GM23338 (cell line): ENCODE results near the gene CPNE5. TPM values are rescaled to one million over a fixed set of nuclear protein-coding genes. Genes with fewer than 3 reads are reported as not detected.

Experiments used
- ATAC-seq: fragments of 200-7000 bp; cut with Tn5 transposase; 3 replicates; pipeline ENCODE4 v1.9.1; 2020
- DNase-seq: peaks from one replicate; pipeline ENCODE4 v3.0.0-alpha.2; 2015; ENCODE audit warnings: low spot score
- H2AFZ ChIP-seq: fragments of 200-600 bp; sonication (generic); 2 replicates; pipeline ENCODE4 v1.8.0; 2016; ENCODE audit warnings: antibody characterized with exemption, mild to moderate bottlenecking, moderate library complexity
- H3F3A ChIP-seq: fragments of 200-600 bp; sonication (generic); replicated peaks from 2 replicates; pipeline ENCODE4 v1.8.0; 2017; ENCODE audit warnings: antibody characterized with exemption, mixed run types, low read depth
- H3K27ac ChIP-seq: fragments of 200-600 bp; sonication (generic); 2 replicates; pipeline ENCODE4 v1.6.1; 2016; ENCODE audit warnings: low read depth
- H3K27me3 ChIP-seq: fragments of 200-600 bp; sonication (generic); 2 replicates; pipeline ENCODE4 v1.8.0; 2016; ENCODE audit warnings: mild to moderate bottlenecking, mixed run types, moderate library complexity; ENCODE audit not compliant: insufficient read depth
- H3K36me3 ChIP-seq: fragments of 200-600 bp; sonication (generic); 2 replicates; pipeline ENCODE4 v1.8.0; 2016; ENCODE audit warnings: mild to moderate bottlenecking; ENCODE audit not compliant: insufficient read depth
- H3K4me1 ChIP-seq: fragments of 200-600 bp; sonication (generic); 2 replicates; pipeline ENCODE4 v1.8.0; 2016; ENCODE audit warnings: mild to moderate bottlenecking, moderate library complexity; ENCODE audit not compliant: insufficient read depth
- H3K4me2 ChIP-seq: fragments of 200-600 bp; sonication (generic); 2 replicates; pipeline ENCODE4 v1.7.1; 2017; ENCODE audit warnings: mixed run types
- H3K4me3 ChIP-seq: fragments of 200-600 bp; sonication (generic); 2 replicates; pipeline ENCODE4 v1.6.1; 2016; ENCODE audit warnings: mixed run types
- H3K79me2 ChIP-seq: fragments of 200-600 bp; sonication (generic); replicated peaks from 2 replicates; pipeline ENCODE4 v1.8.0; 2017; ENCODE audit warnings: mild to moderate bottlenecking; ENCODE audit not compliant: insufficient read depth
- H3K9me2 ChIP-seq: fragments of 200-600 bp; sonication (generic); 2 replicates; pipeline ENCODE4 v1.8.0; 2017; ENCODE audit not compliant: insufficient read depth
- H4K20me1 ChIP-seq: fragments of 200-600 bp; sonication (generic); replicated peaks from 2 replicates; pipeline ENCODE4 v1.8.0; 2017; ENCODE audit warnings: mild to moderate bottlenecking; ENCODE audit not compliant: insufficient read depth
- H3K27ac Mint-ChIP-seq: 2 replicates; pipeline ENCODE4 v1.8.0; 2020; ENCODE audit warnings: inconsistent platforms, mild to moderate bottlenecking, moderate library complexity, mixed read lengths
- H3K27me3 Mint-ChIP-seq: 3 replicates; pipeline ENCODE4 v1.8.0; 2022; ENCODE audit warnings: low read depth, mild to moderate bottlenecking, moderate library complexity, mixed read lengths, inconsistent platforms; ENCODE audit not compliant: insufficient read depth, poor library complexity
- H3K36me3 Mint-ChIP-seq: 3 replicates; pipeline ENCODE4 v1.8.0; 2021; ENCODE audit warnings: low read depth, mild to moderate bottlenecking, inconsistent platforms, moderate library complexity, mixed read lengths
- H3K4me1 Mint-ChIP-seq: 3 replicates; pipeline ENCODE4 v1.8.0; 2020; ENCODE audit warnings: mild to moderate bottlenecking, inconsistent platforms, mixed read lengths
- H3K4me3 Mint-ChIP-seq: 3 replicates; pipeline ENCODE4 v1.8.0; 2021; ENCODE audit warnings: moderate library complexity, mild to moderate bottlenecking, inconsistent platforms, mixed read lengths
- H3K9me3 Mint-ChIP-seq: 3 replicates; pipeline ENCODE4 v1.8.0; 2020; ENCODE audit warnings: moderate library complexity, mild to moderate bottlenecking, inconsistent platforms, mixed read lengths
- CREB1 ChIP-seq: fragments of 250-450 bp; sonication (Bioruptor Pico); IDR thresholded peaks from 2 replicates; pipeline ENCODE4 v1.5.0; 2020; ENCODE audit warnings: low read depth, mild to moderate bottlenecking, moderate library complexity
- EZH2 ChIP-seq: fragments of 200-600 bp; sonication (generic); IDR thresholded peaks from one replicate; pipeline ENCODE4 v1.8.0; 2017; ENCODE audit warnings: antibody characterized with exemption, mild to moderate bottlenecking, low read depth; ENCODE audit not compliant: unreplicated experiment
- EZH2phosphoT487 ChIP-seq: fragments of 200-600 bp; sonication (generic); IDR thresholded peaks from one replicate; pipeline ENCODE4 v1.8.1; 2018; ENCODE audit warnings: antibody characterized with exemption; ENCODE audit not compliant: unreplicated experiment
- JUNB ChIP-seq: IDR thresholded peaks from one replicate; pipeline ENCODE4 v1.6.1; 2016; ENCODE audit warnings: antibody characterized with exemption; ENCODE audit not compliant: unreplicated experiment
- NANOG ChIP-seq: IDR thresholded peaks from 2 replicates; pipeline ENCODE4 v1.6.1; 2016; ENCODE audit warnings: antibody characterized with exemption, borderline replicate concordance
- POLR2AphosphoS5 ChIP-seq: IDR thresholded peaks from 2 replicates; pipeline ENCODE4 v1.6.1; 2016; ENCODE audit warnings: antibody characterized with exemption, low read depth
- STAT1 ChIP-seq: IDR thresholded peaks from one replicate; pipeline ENCODE4 v1.6.1; 2016; ENCODE audit warnings: antibody characterized with exemption; ENCODE audit not compliant: unreplicated experiment
- ZNF114 ChIP-seq: fragments of 250-450 bp; sonication (Bioruptor Pico); IDR thresholded peaks from 2 replicates; pipeline ENCODE4 v1.5.0; 2020; ENCODE audit warnings: mild to moderate bottlenecking, moderate library complexity
- ZNF331 ChIP-seq: fragments of 250-450 bp; sonication (Bioruptor Pico); IDR thresholded peaks from 2 replicates; pipeline ENCODE4 v1.5.0; 2020; ENCODE audit warnings: low read depth, mild to moderate bottlenecking, moderate library complexity
- polyA plus RNA-seq: library from polyadenylated mRNA; unstranded; fragments of >200 nt; fragmentation: Nextera tagmentation; extraction: Ambion mirVana; gene quantifications from 2 replicates; pipeline ENCODE4 v1.2.1, GENCODE V29; 2016
- total RNA-seq: library from RNA; depleted of rRNA; stranded (reverse); fragments of >200 nt; shearing (Covaris generic); gene quantifications from 2 replicates; pipeline ENCODE4 v1.2.3, GENCODE V29; 2014
- TF ChIP-seq, protein P1 (sequence below): IDR thresholded peaks from one replicate; pipeline ENCODE4 v1.6.1; 2018; ENCODE audit warnings: antibody characterized with exemption; ENCODE audit not compliant: unreplicated experiment
- TF ChIP-seq, protein P2 (sequence below): IDR thresholded peaks from 2 replicates; pipeline ENCODE4 v1.6.1; 2016; ENCODE audit warnings: antibody characterized with exemption

CPNE5 gene
- total and polyA plus RNA-seq, 2 experiments from 2014 or later: 0.14 to 0.42 TPM

DNA sequence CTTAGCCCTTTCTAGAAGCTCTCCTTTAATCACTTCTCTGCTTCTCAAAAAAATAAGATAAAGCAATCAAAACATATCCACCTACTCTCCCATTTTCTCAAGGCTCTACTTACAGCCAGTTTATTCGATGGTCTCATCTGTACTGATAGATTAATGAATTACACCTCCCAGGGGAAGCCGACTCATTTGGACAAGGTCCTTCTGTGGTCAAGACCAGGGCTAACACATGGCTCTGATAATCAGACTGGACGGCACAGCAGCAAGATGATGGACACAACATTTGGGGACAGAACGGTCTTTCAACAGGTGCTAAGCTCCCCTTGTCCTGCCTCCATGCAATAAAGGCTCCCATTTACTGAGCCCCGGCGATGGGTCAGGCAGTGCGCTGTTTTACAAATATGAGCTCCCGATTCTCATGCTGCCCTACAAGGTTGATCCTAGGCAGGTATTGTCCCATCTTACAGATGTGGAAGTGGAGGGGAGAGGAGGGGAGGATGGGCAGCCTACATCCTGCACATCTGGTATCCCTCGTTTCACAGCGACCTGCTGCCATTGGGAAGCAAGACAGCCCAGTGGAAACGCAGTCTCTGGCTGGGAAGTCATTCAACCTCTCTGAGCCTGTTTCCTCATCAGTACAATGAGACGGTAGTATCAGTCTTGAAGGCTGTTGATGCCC is 15.7 kb downstream of the CPNE5 start (continued):
- TF ChIP-seq NANOG (no peak), ZNF114 (CRISPR knock-in tag) (no peak), ZNF331 (CRISPR knock-in tag) (no peak), CREB1 (CRISPR knock-in tag) (no peak), STAT1 (no peak), EZH2phosphoT487 (no peak), EZH2 (no peak)
- TF ChIP-seq, protein P1, sequence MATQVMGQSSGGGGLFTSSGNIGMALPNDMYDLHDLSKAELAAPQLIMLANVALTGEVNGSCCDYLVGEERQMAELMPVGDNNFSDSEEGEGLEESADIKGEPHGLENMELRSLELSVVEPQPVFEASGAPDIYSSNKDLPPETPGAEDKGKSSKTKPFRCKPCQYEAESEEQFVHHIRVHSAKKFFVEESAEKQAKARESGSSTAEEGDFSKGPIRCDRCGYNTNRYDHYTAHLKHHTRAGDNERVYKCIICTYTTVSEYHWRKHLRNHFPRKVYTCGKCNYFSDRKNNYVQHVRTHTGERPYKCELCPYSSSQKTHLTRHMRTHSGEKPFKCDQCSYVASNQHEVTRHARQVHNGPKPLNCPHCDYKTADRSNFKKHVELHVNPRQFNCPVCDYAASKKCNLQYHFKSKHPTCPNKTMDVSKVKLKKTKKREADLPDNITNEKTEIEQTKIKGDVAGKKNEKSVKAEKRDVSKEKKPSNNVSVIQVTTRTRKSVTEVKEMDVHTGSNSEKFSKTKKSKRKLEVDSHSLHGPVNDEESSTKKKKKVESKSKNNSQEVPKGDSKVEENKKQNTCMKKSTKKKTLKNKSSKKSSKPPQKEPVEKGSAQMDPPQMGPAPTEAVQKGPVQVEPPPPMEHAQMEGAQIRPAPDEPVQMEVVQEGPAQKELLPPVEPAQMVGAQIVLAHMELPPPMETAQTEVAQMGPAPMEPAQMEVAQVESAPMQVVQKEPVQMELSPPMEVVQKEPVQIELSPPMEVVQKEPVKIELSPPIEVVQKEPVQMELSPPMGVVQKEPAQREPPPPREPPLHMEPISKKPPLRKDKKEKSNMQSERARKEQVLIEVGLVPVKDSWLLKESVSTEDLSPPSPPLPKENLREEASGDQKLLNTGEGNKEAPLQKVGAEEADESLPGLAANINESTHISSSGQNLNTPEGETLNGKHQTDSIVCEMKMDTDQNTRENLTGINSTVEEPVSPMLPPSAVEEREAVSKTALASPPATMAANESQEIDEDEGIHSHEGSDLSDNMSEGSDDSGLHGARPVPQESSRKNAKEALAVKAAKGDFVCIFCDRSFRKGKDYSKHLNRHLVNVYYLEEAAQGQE: no peak
- TF ChIP-seq, protein P2, sequence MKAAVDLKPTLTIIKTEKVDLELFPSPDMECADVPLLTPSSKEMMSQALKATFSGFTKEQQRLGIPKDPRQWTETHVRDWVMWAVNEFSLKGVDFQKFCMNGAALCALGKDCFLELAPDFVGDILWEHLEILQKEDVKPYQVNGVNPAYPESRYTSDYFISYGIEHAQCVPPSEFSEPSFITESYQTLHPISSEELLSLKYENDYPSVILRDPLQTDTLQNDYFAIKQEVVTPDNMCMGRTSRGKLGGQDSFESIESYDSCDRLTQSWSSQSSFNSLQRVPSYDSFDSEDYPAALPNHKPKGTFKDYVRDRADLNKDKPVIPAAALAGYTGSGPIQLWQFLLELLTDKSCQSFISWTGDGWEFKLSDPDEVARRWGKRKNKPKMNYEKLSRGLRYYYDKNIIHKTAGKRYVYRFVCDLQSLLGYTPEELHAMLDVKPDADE: no peak

DNA sequence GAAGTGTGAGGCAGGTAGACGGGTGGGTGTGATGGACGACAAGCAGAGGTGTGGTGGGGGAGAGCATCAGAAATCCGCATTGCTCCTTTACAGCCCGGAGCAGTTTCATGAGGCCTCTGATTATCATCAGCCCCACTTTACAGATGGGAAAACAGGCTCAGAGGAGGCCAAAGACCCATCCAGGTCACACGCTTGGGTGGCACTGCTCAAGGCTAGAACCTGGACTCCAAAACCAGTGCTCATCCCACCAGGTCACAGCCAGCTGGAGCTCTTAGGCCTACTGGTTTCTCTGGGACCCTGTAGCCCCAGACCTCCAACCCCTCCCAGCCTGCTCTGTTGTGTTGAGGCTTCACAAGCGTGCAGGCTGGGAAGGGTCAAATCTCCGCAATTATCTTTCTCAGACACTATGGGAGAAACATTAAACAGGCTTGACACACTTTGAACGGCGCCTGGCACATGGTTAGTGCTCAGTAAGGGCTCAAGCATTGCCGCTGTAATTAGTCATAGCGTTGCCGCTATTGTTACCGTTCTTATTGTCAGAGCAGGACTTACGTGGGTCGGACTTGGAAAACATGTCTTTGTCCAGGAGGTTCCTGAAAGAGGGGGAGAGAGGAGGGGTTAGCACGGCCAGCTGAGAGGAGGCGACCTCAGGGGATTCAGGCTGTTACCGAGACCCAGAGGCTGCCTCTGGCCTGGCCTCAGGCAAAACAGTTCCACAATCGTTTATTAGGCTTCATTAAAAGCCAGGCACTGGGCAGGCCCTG is 16.6 kb downstream of the CPNE5 start:
- TF ChIP-seq STAT1 (no peak), JUNB (no peak), POLR2AphosphoS5 (no peak), EZH2 (no peak), ZNF331 (CRISPR knock-in tag) (no peak)
- TF ChIP-seq, protein P1: no peak
- DNase-seq: no peak
- Mint-ChIP-seq H3K27me3 (peaks cover 6% of the 10 kb centered on the region), H3K27ac (no peak overlapping the region), H3K4me3 (no peak overlapping the region), H3K4me1 (peaks cover 32% of the 10 kb centered on the region), H3K36me3 (no peaks in the 10 kb centered on the region), H3K9me3 (no peaks in the 10 kb centered on the region)
- Histone ChIP-seq H3K27me3 (no peaks in the 10 kb centered on the region), H3K36me3 (no peaks in the 10 kb centered on the region), H4K20me1 (no peaks in the 10 kb centered on the region), H3K79me2 (no peaks in the 10 kb centered on the region), H3K9me2 (no peaks in the 10 kb centered on the region), H3K4me3 (no peak overlapping the region), H3F3A (no peaks in the 10 kb centered on the region), H3K4me1 (peaks cover 11% of the 10 kb centered on the region; the same call in 1 of the 2 replicates), H3K4me2 (no peak overlapping the region), H3K27ac (no peak overlapping the region), H2AFZ (no peak overlapping the region)
- ATAC-seq: no peak
